ENCODE results near the gene PCCA. TPM values are rescaled to one million over a fixed set of nuclear protein-coding genes. Genes with fewer than 3 reads are reported as not detected.

Gene PCCA
- total and polyA plus RNA-seq, 2 experiments from 2014 or later, result 41.9 to 46.6 TPM

GRCh38 chr13:100470866-100471505 is 382.1 kb downstream of the PCCA start:
- Histone ChIP-seq H3F3A (replicated peaks; ENCODE audit: low read depth) (no peaks in the 10 kb centered on the region), H2AFZ (no peak overlapping the region), H3K4me3 (no peak overlapping the region), H3K36me3 (ENCODE audit: insufficient read depth) (no peaks in the 10 kb centered on the region), H3K9me2 (ENCODE audit: insufficient read depth) (peaks cover 2% of the 10 kb centered on the region; the same call in 1 of the 2 replicates), H4K20me1 (replicated peaks; ENCODE audit: insufficient read depth) (no peaks in the 10 kb centered on the region), H3K27me3 (ENCODE audit: insufficient read depth) (no peaks in the 10 kb centered on the region), H3K4me2 (no peak overlapping the region), H3K27ac (ENCODE audit: low read depth) (no peak overlapping the region), H3K79me2 (replicated peaks; ENCODE audit: insufficient read depth) (no peaks in the 10 kb centered on the region), H3K4me1 (ENCODE audit: insufficient read depth) (peaks cover 18% of the 10 kb centered on the region)
- Mint-ChIP-seq H3K9me3 (no peaks in the 10 kb centered on the region), H3K4me1 (peaks cover 28% of the 10 kb centered on the region), H3K27ac (no peak overlapping the region), H3K36me3 (ENCODE audit: low read depth) (no peaks in the 10 kb centered on the region), H3K4me3 (no peak overlapping the region), H3K27me3 (ENCODE audit: insufficient read depth, low read depth, poor library complexity) (peaks cover 17% of the 10 kb centered on the region)
- ATAC-seq (no peak), DNase-seq (ENCODE audit: low spot score) (no peak)
- TF ChIP-seq ZNF331 (CRISPR knock-in tag; IDR thresholded peaks at IDR 0.05; ENCODE audit: low read depth), result no peak
- TF ChIP-seq CREB1 (CRISPR knock-in tag; IDR thresholded peaks at IDR 0.05; ENCODE audit: low read depth), result no peak

GRCh38 chr13:100473087-100473486 is 384.2 kb downstream of the PCCA start:
- peak; percentile 86 for ATAC-seq
- H3K4me2 ChIP-seq, result no peak overlapping the region
- TF ChIP-seq CREB1 (CRISPR knock-in tag; IDR thresholded peaks at IDR 0.05; ENCODE audit: low read depth) (no peak), EZH2phosphoT487 (IDR thresholded peaks at IDR 0.05; ENCODE audit: unreplicated experiment) (no peak), STAT1 (IDR thresholded peaks at IDR 0.05; ENCODE audit: unreplicated experiment) (no peak), REST (IDR thresholded peaks at IDR 0.05; ENCODE audit: unreplicated experiment) (no peak), POLR2AphosphoS5 (IDR thresholded peaks at IDR 0.05; ENCODE audit: low read depth) (no peak), CTCF (conservative IDR thresholded peaks at IDR 0.05; ENCODE audit: low read depth in 2 of 2) (no peak), ZNF331 (CRISPR knock-in tag; IDR thresholded peaks at IDR 0.05; ENCODE audit: low read depth) (no peak), JUNB (IDR thresholded peaks at IDR 0.05; ENCODE audit: unreplicated experiment) (no peak), EZH2 (IDR thresholded peaks at IDR 0.05; ENCODE audit: low read depth, unreplicated experiment) (no peak)
- TF ChIP-seq, protein P1, sequence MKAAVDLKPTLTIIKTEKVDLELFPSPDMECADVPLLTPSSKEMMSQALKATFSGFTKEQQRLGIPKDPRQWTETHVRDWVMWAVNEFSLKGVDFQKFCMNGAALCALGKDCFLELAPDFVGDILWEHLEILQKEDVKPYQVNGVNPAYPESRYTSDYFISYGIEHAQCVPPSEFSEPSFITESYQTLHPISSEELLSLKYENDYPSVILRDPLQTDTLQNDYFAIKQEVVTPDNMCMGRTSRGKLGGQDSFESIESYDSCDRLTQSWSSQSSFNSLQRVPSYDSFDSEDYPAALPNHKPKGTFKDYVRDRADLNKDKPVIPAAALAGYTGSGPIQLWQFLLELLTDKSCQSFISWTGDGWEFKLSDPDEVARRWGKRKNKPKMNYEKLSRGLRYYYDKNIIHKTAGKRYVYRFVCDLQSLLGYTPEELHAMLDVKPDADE (IDR thresholded peaks at IDR 0.05), result no peak

More at GRCh38 chr13:100473087-100473486, 384.2 kb downstream of the PCCA start:
- Histone ChIP-seq H3K4me1 (ENCODE audit: insufficient read depth) (peaks cover 36% of the 10 kb centered on the region), H3K27ac (ENCODE audit: low read depth) (no peak overlapping the region), H3K36me3 (ENCODE audit: insufficient read depth) (no peaks in the 10 kb centered on the region), H4K20me1 (replicated peaks; ENCODE audit: insufficient read depth) (no peaks in the 10 kb centered on the region), H3K79me2 (replicated peaks; ENCODE audit: insufficient read depth) (no peaks in the 10 kb centered on the region), H3K27me3 (ENCODE audit: insufficient read depth) (no peaks in the 10 kb centered on the region), H3F3A (replicated peaks; ENCODE audit: low read depth) (no peaks in the 10 kb centered on the region), H3K9me2 (ENCODE audit: insufficient read depth) (peaks cover 2% of the 10 kb centered on the region; the same call in 1 of the 2 replicates), H2AFZ (no peak overlapping the region), H3K4me3 (no peak overlapping the region)
- no peaks in the 10 kb centered on the region for H3K9me3 Mint-ChIP-seq
- DNase-seq (ENCODE audit: low spot score), result peak; percentile 68
- H3K27ac Mint-ChIP-seq, result peak overlapping the region; percentile 67
- no peaks in the 10 kb centered on the region for H3K36me3 Mint-ChIP-seq (ENCODE audit: low read depth)
- peaks cover 22% of the 10 kb centered on the region for H3K27me3 Mint-ChIP-seq (ENCODE audit: insufficient read depth, low read depth, poor library complexity)
- peaks cover 41% of the 10 kb centered on the region for H3K4me1 Mint-ChIP-seq
- no peak overlapping the region for H3K4me3 Mint-ChIP-seq

All from GM23338 (cell line).